NB4 (cell line): ENCODE measurements around the gene ANKRD55.

ENCODE experiments used
- POLR2A ChIP-seq: IDR thresholded peaks from 2 replicates; pipeline ENCODE4 v1.6.1; 2011; ENCODE audit warnings: mild to moderate bottlenecking; ENCODE audit not compliant: insufficient read length; ENCODE audit errors: extremely low read depth
- TF ChIP-seq, protein P1 (sequence below): IDR thresholded peaks from one replicate; pipeline ENCODE4 v1.5.1; 2012; ENCODE audit warnings: low read depth, low read length

DNA sequence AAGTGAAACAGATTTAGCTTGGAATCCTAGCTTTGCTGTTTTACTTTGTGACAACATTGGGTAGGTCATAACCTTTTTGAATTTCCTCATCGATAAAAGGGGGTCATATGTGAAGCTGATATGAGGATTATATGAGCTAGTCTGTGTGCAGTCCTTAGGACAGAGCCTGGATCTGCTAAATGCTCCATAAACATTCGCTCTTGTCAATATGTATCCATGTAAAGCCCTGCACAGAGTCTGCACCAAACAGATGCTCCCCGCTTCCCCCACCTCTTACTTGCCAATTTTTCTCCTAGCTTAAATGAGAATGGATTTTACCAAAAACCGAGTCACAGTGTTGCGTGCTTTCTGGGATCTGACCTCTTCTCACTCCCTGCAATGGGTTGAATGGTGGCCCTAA, 5.4 kb downstream of the ANKRD55 start:
- no peak for TF ChIP-seq POLR2A
- TF ChIP-seq, protein P1, sequence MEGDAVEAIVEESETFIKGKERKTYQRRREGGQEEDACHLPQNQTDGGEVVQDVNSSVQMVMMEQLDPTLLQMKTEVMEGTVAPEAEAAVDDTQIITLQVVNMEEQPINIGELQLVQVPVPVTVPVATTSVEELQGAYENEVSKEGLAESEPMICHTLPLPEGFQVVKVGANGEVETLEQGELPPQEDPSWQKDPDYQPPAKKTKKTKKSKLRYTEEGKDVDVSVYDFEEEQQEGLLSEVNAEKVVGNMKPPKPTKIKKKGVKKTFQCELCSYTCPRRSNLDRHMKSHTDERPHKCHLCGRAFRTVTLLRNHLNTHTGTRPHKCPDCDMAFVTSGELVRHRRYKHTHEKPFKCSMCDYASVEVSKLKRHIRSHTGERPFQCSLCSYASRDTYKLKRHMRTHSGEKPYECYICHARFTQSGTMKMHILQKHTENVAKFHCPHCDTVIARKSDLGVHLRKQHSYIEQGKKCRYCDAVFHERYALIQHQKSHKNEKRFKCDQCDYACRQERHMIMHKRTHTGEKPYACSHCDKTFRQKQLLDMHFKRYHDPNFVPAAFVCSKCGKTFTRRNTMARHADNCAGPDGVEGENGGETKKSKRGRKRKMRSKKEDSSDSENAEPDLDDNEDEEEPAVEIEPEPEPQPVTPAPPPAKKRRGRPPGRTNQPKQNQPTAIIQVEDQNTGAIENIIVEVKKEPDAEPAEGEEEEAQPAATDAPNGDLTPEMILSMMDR, result no peak
